ENCODE results near the gene GOLGB1. TPM values are rescaled to one million over a fixed set of nuclear protein-coding genes. Genes with fewer than 3 reads are reported as not detected.
"Not testable (repeated sequence)": the region's sequence is repeated elsewhere in the genome, so short reads cannot be mapped to it uniquely, and the experiment has no call there.

GOLGB1 gene
- polyA plus RNA-seq, 1 experiment: 35.7 TPM

- Histone ChIP-seq H3K4me3 (ENCODE audit: low read depth, low read length) (no peak overlapping the region), H3K9me3 (ENCODE audit: control insufficient read depth, insufficient read depth, low read length) (no peaks in the 10 kb centered on the region), H3K27me3 (ENCODE audit: control insufficient read depth, insufficient read depth, low read length) (no peaks in the 10 kb centered on the region), H3K27ac (ENCODE audit: low read depth, low read length) (no peak overlapping the region)
- POLR2A ChIA-PET: interaction anchor here (1.0 kb wide), 1 partner anchor 11 kb away, joined by 3 read pairs; no protein-coding TSS in a partner anchor
- TF ChIP-seq CTCF (IDR thresholded peaks at IDR 0.05; ENCODE audit: low read depth, low read length): no peak
- CTCF ChIA-PET: no interaction called here
- no peak for DNase-seq (ENCODE audit: low read depth, low spot score)
Observed at GRCh38 chr3:121690777-121691405, 58.6 kb downstream of the GOLGB1 start.

GRCh38 chr3:121688747-121689146 is 60.8 kb downstream of the GOLGB1 start:
- H3K9me3 ChIP-seq (ENCODE audit: control insufficient read depth, insufficient read depth, low read length); H3K4me3 ChIP-seq (ENCODE audit: low read depth, low read length); DNase-seq (ENCODE audit: low read depth, low spot score); H3K27me3 ChIP-seq (ENCODE audit: control insufficient read depth, insufficient read depth, low read length); CTCF ChIA-PET; H3K27ac ChIP-seq (ENCODE audit: low read depth, low read length); POLR2A ChIA-PET: not testable (repeated sequence)

- CTCF ChIA-PET: interaction anchor here (1.6 kb wide), 1 partner anchor 13 kb away, joined by 4 read pairs; no protein-coding TSS in a partner anchor
- no peak for DNase-seq (ENCODE audit: low read depth, low spot score)
- POLR2A ChIA-PET: no interaction called here
- no peak overlapping the region for H3K27ac ChIP-seq (ENCODE audit: low read depth, low read length)
- TF ChIP-seq CTCF (IDR thresholded peaks at IDR 0.05; ENCODE audit: low read depth, low read length): no peak
- 0 out of 2 replicates have a peak, but pooled peaks cover 2% of the 10 kb centered on the region for H3K9me3 ChIP-seq (ENCODE audit: control insufficient read depth, insufficient read depth, low read length)
- H3K27me3 ChIP-seq (ENCODE audit: control insufficient read depth, insufficient read depth, low read length): no peaks in the 10 kb centered on the region
- no peak overlapping the region for H3K4me3 ChIP-seq (ENCODE audit: low read depth, low read length)
Observed at GRCh38 chr3:121681792-121682191, 67.7 kb downstream of the GOLGB1 start.

GRCh38 chr3:121677141-121677540 is 72.4 kb downstream of the GOLGB1 start:
- Histone ChIP-seq H3K9me3 (ENCODE audit: control insufficient read depth, insufficient read depth, low read length) (no peaks in the 10 kb centered on the region), H3K27me3 (ENCODE audit: control insufficient read depth, insufficient read depth, low read length) (no peaks in the 10 kb centered on the region), H3K4me3 (ENCODE audit: low read depth, low read length) (no peak overlapping the region), H3K27ac (ENCODE audit: low read depth, low read length) (no peak overlapping the region)
- TF ChIP-seq CTCF (IDR thresholded peaks at IDR 0.05; ENCODE audit: low read depth, low read length): no peak
- ChIA-PET POLR2A (no interaction called here), CTCF (interaction anchor here (0.6 to 1.6 kb wide), 3 partner anchors 57 to 707 kb away, joined by 4 to 5 read pairs (median 4); partner anchors contain the start of gene FAM162A)
- no peak for DNase-seq (ENCODE audit: low read depth, low spot score)

- Histone ChIP-seq H3K27me3 (ENCODE audit: control insufficient read depth, insufficient read depth, low read length) (no peaks in the 10 kb centered on the region), H3K9me3 (ENCODE audit: control insufficient read depth, insufficient read depth, low read length) (no peaks in the 10 kb centered on the region), H3K4me3 (ENCODE audit: low read depth, low read length) (no peak overlapping the region), H3K27ac (ENCODE audit: low read depth, low read length) (no peak overlapping the region)
- no peak for DNase-seq (ENCODE audit: low read depth, low spot score)
- ChIA-PET CTCF (interaction anchor here (1.2 kb wide), 1 partner anchor 124 kb away, joined by 3 read pairs; no protein-coding TSS in a partner anchor), POLR2A (no interaction called here)
- no peak for TF ChIP-seq CTCF (IDR thresholded peaks at IDR 0.05; ENCODE audit: low read depth, low read length)
Observed at GRCh38 chr3:121670676-121671075, 78.9 kb downstream of the GOLGB1 start.
